HepG2 (cell line): ENCODE measurements around the gene NXPH4.

Source experiments
- NKX3-1 ChIP-seq: sonication (generic); formaldehyde crosslinking; IDR thresholded peaks from 2 replicates; pipeline ENCODE4 v1.5.0; 2020; ENCODE audit warnings: missing genetic modification reagents
- RNF2 ChIP-seq: fragments of 450-650 bp; conservative IDR thresholded peaks from 2 replicates; pipeline ENCODE4 v1.6.1; 2016; ENCODE audit warnings: low read depth
- TEAD3 ChIP-seq: optimal IDR thresholded peaks from 2 replicates; pipeline ENCODE3; 2016; ENCODE audit warnings: borderline replicate concordance

DNA sequence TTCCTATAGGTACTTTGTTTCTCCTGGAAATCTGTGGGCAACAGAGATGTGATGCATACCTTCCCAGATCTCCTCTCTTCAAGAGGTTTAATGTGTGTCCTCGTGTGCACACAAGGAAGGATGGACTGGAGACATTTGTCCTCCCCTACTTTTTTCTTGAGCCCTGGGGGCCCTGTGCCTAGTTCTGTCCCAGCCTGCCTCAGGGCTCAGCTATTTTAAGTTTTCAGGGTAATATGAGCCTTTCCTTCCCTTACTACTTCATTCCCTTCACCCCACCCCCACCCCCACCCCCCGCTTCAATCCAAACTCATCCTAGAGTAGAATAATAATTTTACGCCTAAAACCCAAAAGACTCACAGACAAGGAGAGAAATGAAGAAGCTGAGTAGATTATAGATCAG lies 33.9 kb downstream of the NXPH4 start:
- no peak for TF ChIP-seq TEAD3 (CRISPR knock-in tag)
- no peak for TF ChIP-seq RNF2
- no peak for TF ChIP-seq NKX3-1
